ENCODE results near the gene SLC35E4. TPM values are rescaled to one million over a fixed set of nuclear protein-coding genes. Genes with fewer than 3 reads are reported as not detected.
"Not testable (repeated sequence)": the region's sequence is repeated elsewhere in the genome, so short reads cannot be mapped to it uniquely, and the experiment has no call there.

Gene SLC35E4
- polyA plus RNA-seq, 2 donors = 1.7 to 3.1 TPM

DNA sequence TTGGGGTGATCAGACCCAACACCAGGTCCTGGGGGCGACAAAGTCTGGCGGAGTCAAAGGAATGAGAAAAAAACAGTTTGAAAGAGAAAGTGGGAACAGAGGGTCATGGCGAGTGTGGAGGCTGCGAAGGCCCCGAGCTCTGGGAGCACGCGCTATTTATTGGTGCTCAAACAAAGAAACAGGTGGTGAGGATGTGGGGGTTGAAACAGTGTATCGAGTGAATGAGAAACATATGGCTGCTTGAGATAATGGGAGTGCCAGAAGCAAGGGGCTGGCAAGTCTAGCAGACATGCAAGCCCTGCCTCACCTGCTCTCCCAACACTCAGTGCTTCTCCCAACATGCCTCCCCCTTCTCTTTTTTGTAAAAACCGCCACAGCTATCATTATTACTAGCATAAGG is 39.9 kb downstream of the SLC35E4 start:
- Histone ChIP-seq H3K4me3 (ENCODE audit: low read depth in 1 of 2, low read length in 2 of 2) (no peak overlapping the region), H3K9me3 (ENCODE audit: control insufficient read depth in 2 of 2, insufficient read depth in 1 of 2, low read depth in 1 of 2, low read length in 1 of 2) (peaks cover 0 to 4% of the 10 kb centered on the region in 2 donors), H3K27me3 (ENCODE audit: control insufficient read depth in 1 of 2, insufficient read depth in 2 of 2, low read length in 2 of 2) (no peaks in the 10 kb centered on the region), H3K4me1 (ENCODE audit: control insufficient read depth in 2 of 2, insufficient read depth in 2 of 2, low read length in 1 of 2) (no peaks in the 10 kb centered on the region), H3K36me3 (ENCODE audit: control insufficient read depth in 2 of 2, insufficient read depth in 2 of 2, low read length in 1 of 2) (no peaks in the 10 kb centered on the region), H3K27ac (ENCODE audit: low read depth in 2 of 2, low read length in 1 of 2) (no peak overlapping the region)
- 83 to 88% methylated on average over 9 of the region's 9 CpGs for WGBS, 2 donors

DNA sequence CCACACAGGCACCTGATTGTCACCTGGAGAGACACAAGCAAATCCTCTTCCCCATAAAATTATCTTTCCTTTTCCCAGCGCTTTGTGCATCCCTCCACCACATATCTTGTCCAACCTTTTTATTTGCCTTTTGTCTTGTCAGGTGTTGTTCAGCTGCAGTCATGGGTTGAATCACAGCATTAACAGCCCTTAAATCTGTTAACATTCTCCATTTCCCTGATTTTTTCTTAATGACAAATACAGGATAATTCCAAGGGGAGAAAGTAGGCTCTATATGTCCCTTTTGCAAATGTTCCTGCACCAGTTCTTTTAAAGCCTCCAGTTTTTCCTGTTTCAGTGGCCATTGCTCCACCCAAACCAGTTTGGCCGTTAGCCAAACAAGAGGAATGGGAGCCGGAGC is 41.0 kb downstream of the SLC35E4 start:
- not testable (repeated sequence) for H3K4me3 ChIP-seq (ENCODE audit: low read depth in 1 of 2, low read length in 2 of 2); H3K4me1 ChIP-seq (ENCODE audit: control insufficient read depth in 2 of 2, insufficient read depth in 2 of 2, low read length in 1 of 2); H3K36me3 ChIP-seq (ENCODE audit: control insufficient read depth in 2 of 2, insufficient read depth in 2 of 2, low read length in 1 of 2); H3K27ac ChIP-seq (ENCODE audit: low read depth in 2 of 2, low read length in 1 of 2); H3K9me3 ChIP-seq (ENCODE audit: control insufficient read depth in 2 of 2, insufficient read depth in 1 of 2, low read depth in 1 of 2, low read length in 1 of 2); H3K27me3 ChIP-seq (ENCODE audit: control insufficient read depth in 1 of 2, insufficient read depth in 2 of 2, low read length in 2 of 2)
- WGBS, 2 donors = 59 to 70% methylated on average over 3 of the region's 3 CpGs

GRCh38 chr22:30679895-30680690 is 44.5 kb downstream of the SLC35E4 start:
- H3K9me3 ChIP-seq (ENCODE audit: control insufficient read depth in 2 of 2, insufficient read depth in 1 of 2, low read depth in 1 of 2, low read length in 1 of 2) = not testable (repeated sequence)

GRCh38 chr22:30680991-30681770 is 45.6 kb downstream of the SLC35E4 start:
- WGBS, 2 donors = 91 to 92% methylated on average over 1 of the region's 1 CpG
- H3K9me3 ChIP-seq (ENCODE audit: control insufficient read depth in 2 of 2, insufficient read depth in 1 of 2, low read depth in 1 of 2, low read length in 1 of 2) = no peaks in the 10 kb centered on the region
- no peaks in the 10 kb centered on the region for H3K27me3 ChIP-seq (ENCODE audit: control insufficient read depth in 1 of 2, insufficient read depth in 2 of 2, low read length in 2 of 2)
- no peak overlapping the region for H3K27ac ChIP-seq (ENCODE audit: low read depth in 2 of 2, low read length in 1 of 2)
- no peaks in the 10 kb centered on the region for H3K4me1 ChIP-seq (ENCODE audit: control insufficient read depth in 2 of 2, insufficient read depth in 2 of 2, low read length in 1 of 2)
- no peaks in the 10 kb centered on the region for H3K36me3 ChIP-seq (ENCODE audit: control insufficient read depth in 2 of 2, insufficient read depth in 2 of 2, low read length in 1 of 2)
- no peak overlapping the region for H3K4me3 ChIP-seq (ENCODE audit: low read depth in 1 of 2, low read length in 2 of 2)

More at GRCh38 chr22:30679895-30680690, 44.5 kb downstream of the SLC35E4 start:
- H3K27me3 ChIP-seq (ENCODE audit: control insufficient read depth in 1 of 2, insufficient read depth in 2 of 2, low read length in 2 of 2); H3K4me3 ChIP-seq (ENCODE audit: low read depth in 1 of 2, low read length in 2 of 2); H3K36me3 ChIP-seq (ENCODE audit: control insufficient read depth in 2 of 2, insufficient read depth in 2 of 2, low read length in 1 of 2); H3K27ac ChIP-seq (ENCODE audit: low read depth in 2 of 2, low read length in 1 of 2); H3K4me1 ChIP-seq (ENCODE audit: control insufficient read depth in 2 of 2, insufficient read depth in 2 of 2, low read length in 1 of 2): not testable (repeated sequence)
- 77 to 79% methylated on average over 12 of the region's 12 CpGs for WGBS, 2 donors

DNA sequence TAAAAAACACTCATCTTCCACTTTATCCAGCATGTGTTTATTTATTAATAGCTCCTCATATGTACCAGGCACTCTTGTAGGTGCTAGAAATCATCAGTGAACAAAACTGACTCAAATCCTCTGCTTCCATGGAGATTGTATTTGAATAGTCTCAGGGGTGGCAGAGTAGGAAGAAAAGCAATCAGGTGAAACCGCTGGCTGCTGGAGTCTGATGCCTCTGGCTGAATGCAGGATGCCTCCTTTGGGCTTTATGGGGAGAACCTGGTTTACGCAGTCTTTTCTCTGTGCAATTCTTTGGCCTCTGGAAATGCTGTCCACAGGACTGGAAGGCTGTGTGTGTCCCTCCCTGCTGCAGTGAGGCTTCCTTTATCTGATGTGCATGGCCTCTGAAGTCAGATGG is 46.2 kb downstream of the SLC35E4 start:
- H3K36me3 ChIP-seq (ENCODE audit: control insufficient read depth in 2 of 2, insufficient read depth in 2 of 2, low read length in 1 of 2) = no peaks in the 10 kb centered on the region
- no peak overlapping the region for H3K4me3 ChIP-seq (ENCODE audit: low read depth in 1 of 2, low read length in 2 of 2)
- H3K4me1 ChIP-seq (ENCODE audit: control insufficient read depth in 2 of 2, insufficient read depth in 2 of 2, low read length in 1 of 2) = no peaks in the 10 kb centered on the region
- 73 to 91% methylated on average over 2 of the region's 2 CpGs for WGBS, 2 donors
- no peak overlapping the region for H3K27ac ChIP-seq (ENCODE audit: low read depth in 2 of 2, low read length in 1 of 2)
- H3K27me3 ChIP-seq (ENCODE audit: control insufficient read depth in 1 of 2, insufficient read depth in 2 of 2, low read length in 2 of 2) = no peaks in the 10 kb centered on the region
- no peaks in the 10 kb centered on the region for H3K9me3 ChIP-seq (ENCODE audit: control insufficient read depth in 2 of 2, insufficient read depth in 1 of 2, low read depth in 1 of 2, low read length in 1 of 2)

DNA sequence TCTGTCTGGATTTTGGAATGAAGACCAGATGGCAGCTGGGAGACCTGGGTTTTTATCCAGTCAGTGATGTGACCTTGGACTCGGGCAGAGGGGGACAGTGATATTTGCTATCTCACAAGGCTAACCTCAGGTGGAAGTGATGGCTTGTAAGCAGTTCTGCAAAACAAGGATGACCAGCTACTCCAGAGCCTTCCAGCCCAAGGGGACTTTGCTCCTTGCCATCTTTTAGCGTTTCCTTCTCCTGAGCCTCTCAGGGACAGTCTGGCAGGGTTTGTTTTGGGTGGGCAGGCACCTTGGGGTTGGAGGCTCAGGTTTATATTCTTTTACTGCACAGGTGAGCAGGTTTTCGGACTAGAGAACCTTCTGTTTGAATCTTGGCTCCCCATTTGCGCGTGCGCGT is 49.6 kb downstream of the SLC35E4 start:
- Histone ChIP-seq H3K4me1 (ENCODE audit: control insufficient read depth in 2 of 2, insufficient read depth in 2 of 2, low read length in 1 of 2) (no peaks in the 10 kb centered on the region), H3K27ac (ENCODE audit: low read depth in 2 of 2, low read length in 1 of 2) (no peak overlapping the region), H3K27me3 (ENCODE audit: control insufficient read depth in 1 of 2, insufficient read depth in 2 of 2, low read length in 2 of 2) (no peaks in the 10 kb centered on the region), H3K9me3 (ENCODE audit: control insufficient read depth in 2 of 2, insufficient read depth in 1 of 2, low read depth in 1 of 2, low read length in 1 of 2) (no peaks in the 10 kb centered on the region), H3K4me3 (ENCODE audit: low read depth in 1 of 2, low read length in 2 of 2) (no peak overlapping the region), H3K36me3 (ENCODE audit: control insufficient read depth in 2 of 2, insufficient read depth in 2 of 2, low read length in 1 of 2) (no peaks in the 10 kb centered on the region)
- 74 to 76% methylated on average over 7 of the region's 7 CpGs for WGBS, 2 donors

- Histone ChIP-seq H3K9me3 (ENCODE audit: control insufficient read depth in 2 of 2, insufficient read depth in 1 of 2, low read depth in 1 of 2, low read length in 1 of 2) (no peaks in the 10 kb centered on the region), H3K27ac (ENCODE audit: low read depth in 2 of 2, low read length in 1 of 2) (no peak overlapping the region), H3K4me1 (ENCODE audit: control insufficient read depth in 2 of 2, insufficient read depth in 2 of 2, low read length in 1 of 2) (no peaks in the 10 kb centered on the region), H3K27me3 (ENCODE audit: control insufficient read depth in 1 of 2, insufficient read depth in 2 of 2, low read length in 2 of 2) (no peaks in the 10 kb centered on the region), H3K4me3 (ENCODE audit: low read depth in 1 of 2, low read length in 2 of 2) (no peak overlapping the region), H3K36me3 (ENCODE audit: control insufficient read depth in 2 of 2, insufficient read depth in 2 of 2, low read length in 1 of 2) (no peaks in the 10 kb centered on the region)
- 90 to 92% methylated on average over 4 of the region's 4 CpGs for WGBS, 2 donors
Measured at GRCh38 chr22:30687358-30687757, 51.8 kb downstream of the SLC35E4 start.

DNA sequence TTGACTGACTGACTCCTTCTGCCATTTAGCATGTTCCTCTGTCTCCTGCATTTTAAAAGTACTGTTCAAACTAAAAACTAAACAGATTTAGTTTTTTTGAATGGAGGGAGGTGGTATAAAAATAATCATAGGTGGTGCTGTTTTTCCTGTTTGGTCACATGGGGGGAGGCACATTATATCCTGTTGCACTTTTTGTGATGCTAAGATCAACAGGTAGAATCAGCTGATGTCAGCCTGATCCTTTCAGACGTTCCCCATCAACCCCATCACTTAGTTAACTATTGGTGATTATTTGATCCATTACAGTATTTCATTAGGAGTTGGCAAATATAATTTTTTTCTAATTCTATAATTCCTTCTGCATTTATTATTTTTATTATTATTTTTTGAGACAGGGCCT is 54.0 kb downstream of the SLC35E4 start:
- 71 to 80% methylated on average over 1 of the region's 1 CpG for WGBS, 2 donors
- no peak overlapping the region for H3K27ac ChIP-seq (ENCODE audit: low read depth in 2 of 2, low read length in 1 of 2)
- no peaks in the 10 kb centered on the region for H3K36me3 ChIP-seq (ENCODE audit: control insufficient read depth in 2 of 2, insufficient read depth in 2 of 2, low read length in 1 of 2)
- H3K4me1 ChIP-seq (ENCODE audit: control insufficient read depth in 2 of 2, insufficient read depth in 2 of 2, low read length in 1 of 2) = peaks cover 2 to 3% of the 10 kb centered on the region in 2 donors
- H3K27me3 ChIP-seq (ENCODE audit: control insufficient read depth in 1 of 2, insufficient read depth in 2 of 2, low read length in 2 of 2) = no peaks in the 10 kb centered on the region
- H3K9me3 ChIP-seq (ENCODE audit: control insufficient read depth in 2 of 2, insufficient read depth in 1 of 2, low read depth in 1 of 2, low read length in 1 of 2) = no peaks in the 10 kb centered on the region
- H3K4me3 ChIP-seq (ENCODE audit: low read depth in 1 of 2, low read length in 2 of 2) = no peak overlapping the region

DNA sequence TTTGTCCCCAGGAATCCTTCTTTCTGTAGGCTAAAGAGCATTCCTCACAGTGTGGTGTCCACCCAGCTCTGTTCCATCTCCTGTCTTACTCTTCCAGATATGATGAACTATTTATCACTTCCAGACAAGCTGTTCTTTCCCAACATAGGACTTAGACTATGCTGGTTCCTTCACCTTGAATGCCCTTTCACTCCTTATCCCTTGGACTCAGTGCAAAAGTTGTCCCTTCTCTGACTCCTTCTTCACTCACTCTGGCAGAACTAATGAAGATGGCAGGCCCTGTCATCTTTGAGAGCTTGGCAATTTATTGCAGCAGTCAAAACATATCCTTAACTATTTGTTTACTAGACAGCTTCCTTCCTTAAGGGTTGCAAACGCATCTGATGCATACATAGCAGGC is 55.6 kb downstream of the SLC35E4 start:
- WGBS, 2 donors = 79 to 83% methylated on average over 1 of the region's 1 CpG
- Histone ChIP-seq H3K27ac (ENCODE audit: low read depth in 2 of 2, low read length in 1 of 2) (no peak overlapping the region), H3K9me3 (ENCODE audit: control insufficient read depth in 2 of 2, insufficient read depth in 1 of 2, low read depth in 1 of 2, low read length in 1 of 2) (no peaks in the 10 kb centered on the region), H3K4me3 (ENCODE audit: low read depth in 1 of 2, low read length in 2 of 2) (no peak overlapping the region), H3K27me3 (ENCODE audit: control insufficient read depth in 1 of 2, insufficient read depth in 2 of 2, low read length in 2 of 2) (no peaks in the 10 kb centered on the region), H3K36me3 (ENCODE audit: control insufficient read depth in 2 of 2, insufficient read depth in 2 of 2, low read length in 1 of 2) (no peaks in the 10 kb centered on the region), H3K4me1 (ENCODE audit: control insufficient read depth in 2 of 2, insufficient read depth in 2 of 2, low read length in 1 of 2) (peaks cover 2 to 11% of the 10 kb centered on the region in 2 donors)

Measured in esophagus (tissue), 2 donors.